NCI-H1092 (cell line): ENCODE measurements around the gene WNT1.

Source experiments
- DNase-seq: peaks from one replicate; lab custom pipeline; 2025; lab: John Stamatoyannopoulos, UW

The WNT1 gene

DNA sequence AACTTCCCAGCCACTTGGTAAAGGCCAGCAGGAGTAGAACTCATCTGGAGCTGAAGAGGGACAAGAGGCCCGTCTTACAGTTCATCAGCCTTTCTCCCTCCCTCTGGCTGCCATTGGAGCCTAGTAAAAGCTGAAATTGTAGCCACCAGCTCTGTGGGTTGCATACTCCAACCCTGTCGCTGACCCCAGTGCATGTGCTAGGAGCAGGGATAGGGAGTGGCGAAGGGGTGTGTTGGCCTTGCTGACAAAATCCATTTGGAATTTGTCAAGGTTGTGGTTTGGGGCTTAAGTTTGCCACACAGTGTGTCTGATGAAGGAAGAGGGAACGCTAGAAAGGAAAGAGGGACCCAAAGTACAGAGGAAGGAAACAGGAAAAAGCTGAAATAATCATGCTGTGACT is 16.8 kb upstream of the WNT1 start:
- no peak for DNase-seq

DNA sequence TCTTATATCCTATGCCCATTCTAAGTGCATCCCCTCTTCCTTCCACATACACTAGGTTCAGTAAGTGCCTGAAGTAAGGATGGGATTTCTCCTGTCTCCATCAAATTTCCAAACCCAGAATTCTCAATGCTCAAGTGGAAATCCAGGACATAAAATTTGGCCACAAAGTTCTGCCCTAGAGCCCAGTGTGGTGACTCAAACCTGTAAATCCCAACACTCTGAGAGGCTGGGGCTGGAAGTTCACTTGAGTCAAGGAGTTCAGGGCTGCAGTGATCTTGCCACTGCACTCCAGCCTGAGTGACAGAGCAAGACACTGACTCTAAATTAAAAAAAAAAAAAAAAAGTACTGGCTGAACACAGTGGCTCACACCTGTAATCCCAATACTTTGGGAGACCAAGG is 16.3 kb upstream of the WNT1 start:
- DNase-seq = no peak

DNA sequence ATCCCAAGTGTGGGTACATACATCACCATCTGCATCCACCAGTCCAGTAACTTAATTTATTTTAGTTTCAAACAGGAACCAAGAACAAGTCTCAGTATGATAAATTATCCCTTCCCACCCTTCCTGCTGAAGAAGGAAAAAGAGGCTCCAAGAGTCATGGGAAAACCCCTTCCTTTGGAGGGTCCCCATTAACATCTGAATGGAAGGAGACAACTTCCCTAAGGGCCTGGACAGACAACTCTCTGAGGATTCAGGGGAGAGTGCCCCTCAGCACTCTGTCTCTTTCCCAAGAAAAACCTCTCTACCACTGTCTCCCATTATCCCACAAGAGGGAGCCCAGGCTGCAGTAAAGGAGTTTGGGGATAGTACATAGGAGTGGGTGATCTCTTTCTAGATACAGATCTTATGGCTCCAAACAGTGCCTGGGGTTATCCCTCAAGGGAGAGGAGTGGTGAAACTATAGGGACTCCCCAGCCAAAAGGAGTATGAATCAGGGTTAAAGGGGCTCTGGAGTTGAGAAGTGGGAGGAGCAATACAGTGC is 12.8 kb upstream of the WNT1 start:
- no peak for DNase-seq

DNA sequence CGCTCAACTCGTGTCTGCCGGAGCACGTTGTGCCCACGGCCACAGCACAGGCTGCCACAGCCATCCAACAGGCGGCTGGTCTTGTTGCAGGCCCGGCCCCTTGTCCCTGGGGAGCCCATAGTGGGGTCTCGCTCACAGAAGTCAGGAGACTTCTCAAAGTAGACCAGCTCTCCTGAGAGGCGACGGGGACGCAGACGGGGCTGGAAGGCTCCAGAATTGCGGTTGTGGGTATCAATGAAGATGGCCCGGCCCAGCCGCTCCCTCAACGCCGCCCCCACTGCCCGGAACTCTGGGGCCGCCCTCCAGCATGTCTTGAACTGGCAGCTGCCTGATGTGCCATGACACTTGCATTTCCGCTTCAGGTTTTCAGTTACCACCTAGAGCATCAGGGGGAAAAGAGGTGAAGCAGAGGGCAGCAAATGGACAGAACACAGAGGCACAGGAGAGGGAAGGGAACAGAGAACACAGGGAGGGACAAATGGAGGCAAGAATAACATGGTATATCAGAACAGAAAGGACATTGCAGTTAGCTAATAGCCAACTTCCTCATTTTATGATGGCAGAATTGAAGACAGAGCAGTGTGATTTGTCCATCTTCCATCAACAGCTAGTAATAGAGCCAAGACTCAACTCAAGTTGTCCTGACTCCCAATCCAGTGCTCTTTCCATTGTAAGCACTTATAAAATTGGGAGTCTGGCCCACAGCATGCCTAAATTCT is 11.8 kb upstream of the WNT1 start:
- no peak for DNase-seq

DNA sequence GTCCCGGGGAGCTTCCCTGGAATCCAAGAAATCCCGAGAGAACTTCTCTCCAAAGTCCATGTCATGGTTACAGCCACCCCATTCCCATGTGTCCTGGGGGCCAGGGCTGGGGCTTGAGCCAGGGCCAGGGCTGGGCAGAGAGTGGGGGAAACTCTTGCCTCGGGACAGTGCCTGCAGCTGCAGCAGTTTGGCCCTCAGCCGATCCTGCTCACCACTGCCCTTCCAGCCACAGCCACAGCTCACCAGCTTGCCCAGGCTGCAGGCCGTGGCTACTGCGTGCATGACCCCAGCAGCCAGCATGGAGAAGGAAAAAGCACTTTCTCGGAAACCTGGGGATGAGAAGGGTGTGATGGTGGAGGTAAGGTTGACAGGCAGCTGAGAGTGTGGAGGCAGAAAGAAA is 10.1 kb upstream of the WNT1 start:
- DNase-seq = no peak

DNA sequence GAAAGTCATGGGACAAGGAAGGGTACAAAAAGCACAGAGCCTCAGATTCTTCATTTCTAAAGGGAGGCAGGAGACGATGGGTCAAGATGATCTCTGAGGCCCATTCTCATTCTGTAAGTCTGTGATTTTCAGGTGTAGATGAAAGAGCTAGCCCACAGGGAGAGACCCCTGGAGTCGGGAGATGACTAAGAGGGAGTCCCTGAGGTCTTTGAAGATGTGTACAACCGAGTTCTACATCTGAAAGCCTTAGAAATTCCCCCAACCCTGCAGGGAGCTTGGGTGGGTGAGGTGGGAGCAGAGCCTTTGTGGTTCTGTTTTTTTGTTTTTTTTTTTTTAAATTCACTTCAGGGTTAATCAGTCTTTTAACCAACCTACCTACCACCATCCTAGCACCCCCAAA is 9.7 kb upstream of the WNT1 start:
- DNase-seq = no peak

DNA sequence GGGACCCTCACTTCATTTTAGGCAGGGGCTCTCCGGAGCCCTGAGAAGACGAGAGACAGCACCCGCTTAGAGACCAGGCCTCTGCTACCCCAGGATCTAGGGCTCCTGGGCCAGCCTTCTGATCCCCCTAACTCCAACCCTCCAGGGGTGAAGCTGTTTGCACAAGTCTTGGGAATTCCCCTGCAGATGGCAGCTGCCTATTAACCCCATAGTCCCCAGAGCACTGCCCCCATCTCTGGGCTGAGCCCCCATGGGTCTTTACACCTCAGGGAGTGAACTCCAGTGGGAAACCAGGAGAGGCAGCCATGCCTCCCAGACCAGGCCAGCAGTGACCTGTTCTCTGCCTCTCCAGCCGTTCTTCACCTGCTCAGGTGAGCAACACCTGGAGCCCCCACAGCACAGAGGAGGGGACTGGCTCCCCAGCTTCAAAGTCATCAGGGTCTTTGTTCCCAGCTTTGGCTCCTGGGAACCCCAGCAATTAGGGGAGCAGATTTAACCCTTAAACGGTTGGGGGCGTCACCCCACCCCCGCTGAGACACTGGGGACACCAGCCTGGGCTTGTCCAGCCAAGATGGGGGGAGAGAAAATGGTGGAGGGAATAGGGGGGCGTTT is 8.9 kb upstream of the WNT1 start:
- no peak for DNase-seq

DNA sequence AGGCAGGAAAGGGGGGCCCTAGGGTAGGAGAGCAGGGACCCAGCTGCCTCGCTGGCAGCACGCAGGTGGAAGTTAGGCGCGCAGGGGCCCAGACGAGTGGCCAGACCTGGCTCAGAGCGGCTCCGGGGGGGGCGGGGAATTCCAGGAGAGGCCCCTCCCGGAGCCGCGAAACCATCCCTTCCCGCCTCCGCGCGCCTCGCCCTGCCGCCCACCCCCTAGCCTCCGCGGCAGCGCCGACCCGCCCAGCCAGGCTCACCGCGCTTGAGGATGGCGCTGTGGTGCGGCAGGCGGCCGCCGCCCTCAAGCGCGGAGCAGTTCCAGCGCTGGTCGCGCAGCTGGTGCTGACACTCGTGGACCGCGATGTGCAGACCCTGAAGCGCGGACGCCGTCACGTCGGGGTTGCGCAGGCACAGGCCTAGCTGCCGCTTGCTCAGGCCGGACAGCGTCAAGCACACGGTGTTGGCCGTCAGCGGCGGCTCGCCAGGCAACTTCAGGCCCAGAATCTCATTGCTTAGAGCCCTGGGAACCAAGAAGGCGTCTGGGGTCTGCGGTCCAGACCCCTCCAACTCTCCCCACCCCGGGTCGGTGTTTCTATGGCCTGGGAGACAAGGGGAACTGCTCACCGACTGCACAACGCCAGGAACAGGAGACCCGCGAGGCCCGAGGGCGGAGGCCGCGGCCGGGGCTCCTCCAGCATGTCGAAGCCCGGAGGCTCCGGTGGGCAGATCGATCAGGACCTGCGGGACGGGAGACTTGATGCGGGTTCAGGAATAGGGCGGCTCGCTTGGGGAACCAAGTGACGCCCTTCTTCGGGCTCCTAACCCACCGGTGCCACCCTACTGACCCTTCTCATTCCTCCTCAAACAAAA is 8.1 kb upstream of the WNT1 start:
- no peak for DNase-seq

DNA sequence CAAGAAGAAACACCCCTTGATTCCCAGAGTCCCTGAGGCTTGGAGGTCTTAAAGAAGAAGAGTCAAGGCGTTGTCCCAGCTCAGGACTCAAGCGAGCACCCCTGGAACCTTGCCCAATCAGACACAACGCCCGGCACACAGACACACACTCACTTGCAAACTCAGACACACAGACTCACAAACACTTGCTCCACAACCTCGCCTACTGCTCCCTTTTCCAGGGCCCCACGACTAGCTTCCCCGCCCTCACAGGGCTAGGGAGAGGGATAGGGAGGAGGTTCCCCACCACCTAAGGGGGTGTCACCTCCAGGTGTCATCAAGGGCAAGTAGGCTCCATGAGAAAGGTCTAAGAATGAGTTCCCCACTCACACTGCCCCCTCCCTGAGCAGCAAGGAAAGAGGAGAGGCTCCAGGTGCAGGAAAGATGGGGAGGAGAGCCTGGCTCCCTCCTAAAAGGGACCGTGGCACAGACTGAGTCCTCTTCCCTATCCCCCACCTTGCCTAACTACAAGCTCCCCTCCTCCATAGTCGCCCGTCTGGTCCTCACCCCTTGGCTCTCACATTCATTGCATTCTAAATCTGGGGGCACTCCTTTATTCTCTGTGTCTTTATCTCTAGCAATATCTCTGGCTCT is 7.3 kb upstream of the WNT1 start:
- DNase-seq = no peak

DNA sequence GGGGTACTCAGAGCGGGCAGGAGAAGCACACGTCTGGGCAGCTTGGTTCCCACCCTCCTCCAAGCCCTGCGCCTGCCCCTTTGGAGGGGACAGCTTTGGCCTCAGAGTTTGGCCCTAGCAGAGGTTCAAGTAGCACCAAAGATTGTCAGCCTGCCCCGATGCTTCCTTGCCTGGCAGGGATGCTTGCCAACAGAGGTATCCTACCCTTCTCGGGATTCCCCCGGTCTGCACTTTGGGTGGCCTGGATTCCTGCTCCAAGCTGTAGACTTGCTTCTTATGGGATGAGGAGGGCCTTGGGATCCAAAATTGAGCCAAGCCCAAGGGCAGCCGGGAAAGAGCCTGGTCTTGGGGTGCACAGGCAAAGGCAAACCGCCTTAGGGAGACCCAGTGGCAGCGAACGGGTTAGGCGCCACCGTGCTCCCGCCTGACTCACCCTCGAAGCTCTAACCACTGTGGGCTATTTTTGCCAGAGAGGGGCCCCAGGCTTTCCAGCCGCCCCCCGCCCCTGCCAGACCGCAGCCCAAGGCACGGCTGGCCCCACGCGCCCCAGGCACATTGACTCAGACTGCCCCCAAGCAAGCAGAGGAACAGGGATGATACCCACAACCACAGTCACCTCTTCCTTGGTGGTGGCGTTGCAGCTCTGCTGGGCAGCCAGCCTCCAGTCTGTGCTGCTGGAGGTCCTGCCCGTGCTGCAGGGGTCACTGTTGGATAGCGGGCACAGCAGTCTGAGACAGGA is 5.7 kb upstream of the WNT1 start:
- no peak for DNase-seq

DNA sequence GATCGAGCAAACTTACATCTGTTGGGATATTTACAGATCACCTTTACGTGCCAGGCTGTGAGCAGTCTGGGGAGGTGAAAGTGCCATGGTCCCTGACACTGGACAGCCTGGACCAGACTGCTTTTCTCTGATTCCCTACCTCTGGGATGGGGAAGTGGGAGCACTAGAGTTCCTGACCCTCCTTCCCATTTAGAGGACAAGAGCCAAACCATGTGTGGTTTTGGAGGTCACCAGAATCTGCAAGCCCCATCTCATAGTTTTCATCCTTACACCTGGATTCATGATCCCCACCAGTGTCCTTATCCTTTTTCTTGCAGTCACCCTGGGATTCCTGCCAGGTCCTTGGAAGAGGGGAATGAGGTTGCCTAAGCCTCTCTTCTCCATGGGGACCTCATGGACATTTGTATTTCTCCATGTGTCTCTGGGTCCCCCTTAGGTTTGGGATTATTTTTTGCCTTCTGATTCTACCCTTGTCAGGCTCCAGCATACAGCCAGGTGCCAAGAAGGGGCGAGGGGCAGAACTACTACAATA is 5.1 kb upstream of the WNT1 start:
- DNase-seq = no peak

DNA sequence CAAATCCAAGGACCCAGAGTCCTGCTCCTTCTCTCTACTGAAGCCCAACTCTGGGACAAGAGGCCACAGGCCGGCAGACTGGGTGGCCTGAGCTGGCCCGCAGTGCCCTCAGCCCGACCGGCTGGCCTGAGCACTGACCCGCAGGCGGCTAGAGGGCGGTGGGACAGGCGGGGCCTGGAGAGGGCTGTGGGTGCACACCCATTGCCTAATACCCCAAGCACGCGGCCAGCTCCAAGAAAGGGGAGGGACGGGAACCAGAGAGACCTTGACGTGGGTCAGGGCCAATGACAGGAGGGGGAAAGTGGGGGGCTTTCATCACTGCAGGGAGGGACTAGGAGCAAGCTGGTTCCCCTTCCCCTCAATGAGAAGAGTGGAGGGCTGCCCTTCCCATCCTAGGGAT is 4.6 kb upstream of the WNT1 start:
- DNase-seq = no peak

DNA sequence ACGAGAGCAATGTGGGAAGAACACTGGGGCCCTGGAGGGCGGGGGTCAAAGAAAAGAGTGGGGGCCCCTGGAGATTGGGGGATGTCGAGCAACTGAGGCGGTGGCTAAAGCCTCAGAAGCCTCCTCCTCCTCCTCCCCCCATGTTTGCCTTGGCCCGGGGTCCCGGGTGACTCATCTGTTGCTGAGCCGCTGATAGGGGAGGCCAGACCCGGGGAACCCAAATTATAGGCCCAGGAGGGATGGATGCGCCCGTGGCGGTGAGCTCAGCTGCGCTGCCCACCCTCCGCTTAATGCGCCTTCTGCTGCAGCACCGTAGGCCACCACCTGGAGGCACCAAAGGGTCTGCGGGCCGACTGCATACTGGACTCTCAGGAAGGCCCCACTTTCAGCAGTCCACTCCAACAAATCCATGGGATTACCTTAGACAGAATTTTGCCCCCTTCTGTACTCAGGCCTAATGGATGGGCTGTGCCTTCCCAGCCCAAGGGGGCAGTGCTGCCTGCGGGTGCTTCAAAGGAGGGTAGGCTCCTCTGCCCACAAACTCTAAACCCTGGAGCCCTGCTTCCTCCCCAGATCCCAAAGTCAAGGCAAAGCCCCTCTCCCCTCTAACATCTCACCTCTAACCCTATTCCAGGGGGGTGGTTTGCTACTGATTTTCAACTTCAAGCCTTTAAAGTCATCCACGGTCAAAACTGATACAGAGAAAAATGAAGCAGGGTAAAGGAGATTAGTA is 4.0 kb upstream of the WNT1 start:
- no peak for DNase-seq

DNA sequence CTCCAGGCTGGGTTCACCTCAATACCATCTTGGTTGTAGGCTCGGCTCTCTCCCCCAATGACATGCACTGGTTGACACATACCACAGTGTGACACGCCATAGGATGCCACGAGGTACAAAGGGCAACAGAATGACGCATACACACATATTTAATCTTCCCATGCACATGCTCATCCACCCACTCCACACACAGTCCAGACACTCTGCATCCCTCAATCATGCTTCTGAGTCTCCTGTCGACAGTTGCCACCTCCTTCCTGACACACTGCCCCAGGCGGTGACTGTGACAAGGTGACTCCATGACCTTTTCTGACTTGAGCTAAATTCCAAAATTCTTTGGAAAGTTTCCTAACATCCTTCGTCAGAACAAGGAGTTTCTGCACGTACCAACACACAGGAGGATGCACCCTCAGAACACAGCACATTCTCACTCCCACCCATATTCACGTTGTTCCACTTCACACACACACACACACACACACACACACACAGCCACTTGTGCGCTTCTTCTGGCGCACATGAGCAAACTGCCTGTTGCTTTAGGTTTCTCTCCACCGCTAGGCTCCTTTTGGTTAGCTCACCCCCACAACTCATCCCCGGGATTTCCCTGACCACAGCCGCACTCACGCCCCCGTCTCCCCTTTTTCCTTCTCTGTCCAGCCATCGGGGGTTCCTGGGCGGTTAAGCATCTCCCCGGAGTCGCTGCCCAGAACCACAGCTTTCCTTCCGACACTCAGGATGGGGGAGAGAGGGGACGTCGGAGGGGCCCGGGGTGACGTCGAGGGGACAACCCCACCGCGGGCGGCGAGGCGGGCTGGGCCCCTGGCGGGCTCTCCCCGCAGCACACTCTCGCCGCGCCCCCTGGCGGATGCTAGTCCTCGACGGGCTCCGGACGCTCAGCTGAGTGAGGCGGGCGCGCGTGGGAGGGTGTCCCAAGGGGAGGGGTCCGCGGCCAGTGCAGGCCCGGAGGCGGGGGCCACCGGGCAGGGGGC is 536 bp upstream of the WNT1 start:
- no peak for DNase-seq

DNA sequence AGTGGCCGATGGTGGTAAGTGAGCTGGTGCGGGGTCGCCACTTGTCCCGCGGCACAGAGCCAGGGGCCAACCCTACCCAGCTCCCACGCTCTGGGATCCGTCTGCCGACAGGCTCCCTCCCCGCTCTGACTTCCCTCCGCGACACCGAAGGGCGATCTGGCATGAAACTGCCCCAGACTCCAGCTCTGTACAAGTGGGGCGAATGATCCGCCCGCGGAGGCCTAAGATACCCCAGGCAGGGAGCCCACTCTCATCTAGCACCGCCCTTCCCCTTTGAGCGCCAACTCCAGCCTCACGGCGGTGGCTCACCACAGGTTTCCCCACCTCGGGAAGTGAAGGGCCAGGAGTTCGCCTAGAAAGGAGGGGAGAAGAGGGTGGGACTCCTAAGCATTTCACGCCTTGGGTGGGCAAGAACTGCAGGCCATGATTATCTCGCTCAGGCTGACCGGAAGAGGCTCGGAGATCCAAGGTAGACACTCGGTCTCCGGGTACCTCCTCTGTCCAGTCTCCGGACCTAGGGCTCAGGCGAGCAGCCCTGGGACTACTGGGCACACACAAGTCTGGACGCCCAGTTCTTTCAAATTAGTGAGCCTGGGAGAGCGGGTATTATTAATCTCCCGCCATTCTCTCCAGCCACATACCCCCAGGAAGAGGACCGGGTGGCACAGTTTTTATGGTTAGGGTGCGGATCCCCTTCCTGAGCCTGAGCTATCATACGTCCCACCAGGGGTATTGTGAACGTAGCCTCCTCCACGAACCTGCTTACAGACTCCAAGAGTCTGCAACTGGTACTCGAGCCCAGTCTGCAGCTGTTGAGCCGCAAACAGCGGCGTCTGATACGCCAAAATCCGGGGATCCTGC is 849 bp downstream of the WNT1 start:
- DNase-seq = no peak

DNA sequence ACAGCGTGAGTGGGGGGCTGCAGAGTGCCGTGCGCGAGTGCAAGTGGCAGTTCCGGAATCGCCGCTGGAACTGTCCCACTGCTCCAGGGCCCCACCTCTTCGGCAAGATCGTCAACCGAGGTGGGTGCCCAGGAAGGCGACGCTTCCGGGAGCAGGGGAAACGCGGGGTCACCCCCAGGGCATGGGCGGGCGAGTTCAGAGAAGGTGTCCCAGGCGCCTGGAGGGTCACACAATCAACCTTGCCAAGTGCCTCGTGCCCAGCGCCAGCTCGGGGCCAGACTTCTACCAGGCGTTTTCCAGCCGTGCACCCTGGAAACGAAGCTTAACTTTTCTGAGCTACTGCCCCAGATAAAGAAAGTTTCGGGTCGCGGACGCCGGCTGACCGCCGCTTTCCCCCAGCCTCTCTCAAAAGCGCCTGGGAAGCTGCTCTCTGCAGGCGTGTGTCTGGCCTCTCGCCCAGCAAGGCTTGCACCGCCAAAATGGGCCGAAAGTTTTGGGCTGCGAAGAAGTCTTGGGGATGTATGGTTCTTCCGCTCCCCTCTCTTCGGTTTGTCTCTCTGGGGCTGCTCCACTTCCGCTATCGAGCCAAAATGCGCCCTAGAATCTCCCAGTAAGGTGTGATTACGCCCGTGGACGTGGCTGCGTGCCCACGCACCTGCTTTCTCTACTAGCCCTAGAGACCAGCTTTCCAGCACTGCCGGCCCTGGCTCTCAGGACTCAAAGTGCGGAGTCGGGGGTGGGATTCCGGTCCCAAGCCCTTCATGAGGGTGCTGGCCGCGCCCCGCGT is 1.7 kb downstream of the WNT1 start:
- DNase-seq = no peak

DNA sequence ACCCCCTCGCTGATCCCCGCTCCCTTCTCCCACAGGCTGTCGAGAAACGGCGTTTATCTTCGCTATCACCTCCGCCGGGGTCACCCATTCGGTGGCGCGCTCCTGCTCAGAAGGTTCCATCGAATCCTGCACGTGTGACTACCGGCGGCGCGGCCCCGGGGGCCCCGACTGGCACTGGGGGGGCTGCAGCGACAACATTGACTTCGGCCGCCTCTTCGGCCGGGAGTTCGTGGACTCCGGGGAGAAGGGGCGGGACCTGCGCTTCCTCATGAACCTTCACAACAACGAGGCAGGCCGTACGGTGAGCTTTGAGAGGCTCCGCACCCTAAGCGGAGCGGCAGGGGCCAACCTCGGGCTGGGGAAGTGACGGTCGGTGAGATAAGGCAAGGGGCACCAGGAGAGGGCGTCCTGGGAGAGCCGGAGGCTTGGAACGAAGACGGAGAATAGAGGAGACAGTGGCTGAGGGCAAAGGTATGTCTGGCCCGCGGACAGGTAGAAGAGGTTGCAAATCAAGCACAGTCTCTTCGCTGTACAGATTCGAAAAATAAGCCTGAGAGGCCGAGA is 2.3 kb downstream of the WNT1 start:
- DNase-seq = no peak
